ENCODE measurements around the gene DEAF1. TPM values are rescaled to one million over a fixed set of nuclear protein-coding genes. Genes with fewer than 3 reads are reported as not detected.
A peak's percentile ranks its signal among the peaks of the same experiment; 100 is the strongest.
"Not testable (repeated sequence)": the region's sequence is repeated elsewhere in the genome, so short reads cannot be mapped to it uniquely, and the experiment has no call there.

DEAF1 gene, protein sequence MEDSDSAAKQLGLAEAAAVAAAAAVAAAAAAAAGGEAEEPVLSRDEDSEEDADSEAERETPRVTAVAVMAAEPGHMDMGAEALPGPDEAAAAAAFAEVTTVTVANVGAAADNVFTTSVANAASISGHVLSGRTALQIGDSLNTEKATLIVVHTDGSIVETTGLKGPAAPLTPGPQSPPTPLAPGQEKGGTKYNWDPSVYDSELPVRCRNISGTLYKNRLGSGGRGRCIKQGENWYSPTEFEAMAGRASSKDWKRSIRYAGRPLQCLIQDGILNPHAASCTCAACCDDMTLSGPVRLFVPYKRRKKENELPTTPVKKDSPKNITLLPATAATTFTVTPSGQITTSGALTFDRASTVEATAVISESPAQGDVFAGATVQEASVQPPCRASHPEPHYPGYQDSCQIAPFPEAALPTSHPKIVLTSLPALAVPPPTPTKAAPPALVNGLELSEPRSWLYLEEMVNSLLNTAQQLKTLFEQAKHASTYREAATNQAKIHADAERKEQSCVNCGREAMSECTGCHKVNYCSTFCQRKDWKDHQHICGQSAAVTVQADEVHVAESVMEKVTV
- 10 to 100 TPM; 40.5 to 66.1 TPM for total RNA-seq

DNA sequence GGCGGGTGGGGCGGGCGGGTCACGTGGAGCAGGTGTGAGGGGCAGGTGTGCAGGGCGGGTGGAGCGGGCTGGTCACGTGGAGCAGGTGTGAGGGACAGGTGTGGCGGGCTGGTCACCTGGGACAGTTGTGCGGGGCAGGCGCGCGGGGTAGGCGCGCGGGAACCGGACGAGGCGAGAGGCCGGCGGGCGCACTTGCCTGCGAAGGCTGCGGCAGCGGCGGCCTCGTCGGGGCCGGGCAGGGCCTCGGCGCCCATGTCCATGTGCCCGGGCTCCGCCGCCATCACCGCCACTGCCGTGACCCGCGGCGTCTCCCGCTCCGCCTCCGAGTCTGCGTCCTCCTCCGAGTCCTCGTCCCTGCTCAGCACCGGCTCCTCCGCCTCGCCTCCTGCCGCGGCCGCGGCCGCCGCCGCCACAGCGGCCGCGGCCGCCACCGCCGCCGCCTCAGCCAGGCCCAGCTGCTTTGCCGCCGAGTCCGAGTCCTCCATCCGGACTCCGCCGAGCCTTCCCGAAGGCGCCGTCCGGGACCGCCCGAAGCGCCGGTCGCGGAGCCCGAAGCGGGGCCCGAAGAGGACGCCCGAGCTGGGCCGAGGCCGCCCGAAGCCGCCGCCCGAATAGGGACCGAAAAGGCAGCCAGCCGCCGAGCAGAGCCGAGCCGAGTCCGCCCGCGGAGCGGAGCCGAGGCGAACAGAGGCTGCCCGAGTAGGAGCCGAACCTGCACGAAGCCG, at the start of gene DEAF1:
Gene DEAF1, minus strand, starts transcription at position 660 of the 725 bp plus-strand sequence. Its CDS starts 175 bp downstream, at position 485.
- H3K4me3 Mint-ChIP-seq = peak within 1 kb of the TSS; percentile 84 to 98
- H3K36me3 Mint-ChIP-seq (ENCODE audit: insufficient read depth in 2 of 2) = peaks cover 0 to 8% of the 10 kb centered on the region in 2 donors
- ATAC-seq (replicated peaks in 1 of 2) (peak; percentile 77 to 82), DNase-seq (peak; percentile 99 to 100)
- peaks cover 64% of the 10 kb centered on the region for H3K4me1 Mint-ChIP-seq (ENCODE audit: low read depth)
- no peaks in the 10 kb centered on the region for H3K9me3 Mint-ChIP-seq
- no peaks in the 10 kb centered on the region for H3K27me3 Mint-ChIP-seq (ENCODE audit: low read depth)
- peak within 1 kb of the TSS; percentile 97 for H3K27ac Mint-ChIP-seq

DNA sequence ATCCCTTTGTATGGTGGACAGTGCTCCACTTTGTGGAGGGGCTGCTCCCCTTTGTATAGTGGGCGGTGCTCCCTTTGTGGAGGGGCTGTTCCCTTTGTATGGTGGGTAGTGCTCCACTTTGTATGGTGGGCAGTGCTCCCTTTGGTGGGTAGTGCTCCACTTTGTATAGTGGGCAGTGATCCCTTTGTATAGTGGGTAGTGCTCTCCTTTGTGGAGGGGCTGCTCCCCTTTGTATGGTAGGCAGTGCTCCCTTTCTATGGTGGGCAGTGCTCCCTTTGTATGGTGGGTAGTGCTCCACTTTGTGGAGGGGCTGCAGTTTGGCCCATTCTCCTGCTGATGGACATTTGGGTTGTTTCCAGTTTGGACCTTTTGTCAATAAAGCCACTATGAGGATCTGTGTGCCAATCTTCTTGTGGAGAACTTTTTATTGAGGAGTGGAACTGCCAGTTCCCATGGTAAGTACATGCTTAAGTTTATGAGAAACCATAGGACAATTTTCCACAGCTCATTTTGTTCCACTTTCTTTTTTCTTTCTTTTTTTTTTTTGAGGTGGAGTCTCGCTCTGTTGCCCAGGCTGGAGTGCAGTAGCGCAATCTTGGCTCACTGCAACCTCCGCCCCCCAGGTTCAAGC, 47.7 kb upstream of the DEAF1 start:
- no peak for DNase-seq
- Mint-ChIP-seq H3K9me3 (no peaks in the 10 kb centered on the region), H3K4me3 (no peak overlapping the region), H3K4me1 (ENCODE audit: low read depth) (peaks cover 8% of the 10 kb centered on the region), H3K36me3 (ENCODE audit: insufficient read depth in 2 of 2) (no peaks in the 10 kb centered on the region), H3K27me3 (ENCODE audit: low read depth) (no peaks in the 10 kb centered on the region), H3K27ac (no peak overlapping the region)
- no peak for ATAC-seq (replicated peaks in 1 of 2)

DNA sequence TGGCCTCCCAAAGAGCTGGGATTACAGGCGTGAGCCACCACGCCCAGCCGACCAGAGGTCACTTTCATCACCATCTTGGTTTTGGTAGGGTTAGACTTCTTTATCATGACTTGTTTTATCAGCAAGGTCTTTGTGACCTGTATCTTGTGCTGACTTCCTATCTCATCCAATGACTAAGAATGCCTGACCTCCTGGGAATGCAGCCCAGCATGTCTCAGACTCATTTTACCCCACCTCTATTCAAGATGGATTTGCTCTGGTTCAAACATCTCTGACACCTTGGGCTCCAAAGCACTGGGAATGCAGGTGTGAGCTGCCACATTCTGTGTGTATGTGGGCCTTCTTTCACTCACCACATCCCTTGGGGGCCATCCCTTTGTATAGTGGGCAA, 47.1 kb upstream of the DEAF1 start:
- no peak overlapping the region for H3K4me3 Mint-ChIP-seq
- no peaks in the 10 kb centered on the region for H3K9me3 Mint-ChIP-seq
- no peaks in the 10 kb centered on the region for H3K36me3 Mint-ChIP-seq (ENCODE audit: insufficient read depth in 2 of 2)
- no peaks in the 10 kb centered on the region for H3K27me3 Mint-ChIP-seq (ENCODE audit: low read depth)
- DNase-seq (no peak), ATAC-seq (replicated peaks in 1 of 2) (no peak)
- H3K27ac Mint-ChIP-seq = no peak overlapping the region
- peaks cover 14% of the 10 kb centered on the region for H3K4me1 Mint-ChIP-seq (ENCODE audit: low read depth)

DNA sequence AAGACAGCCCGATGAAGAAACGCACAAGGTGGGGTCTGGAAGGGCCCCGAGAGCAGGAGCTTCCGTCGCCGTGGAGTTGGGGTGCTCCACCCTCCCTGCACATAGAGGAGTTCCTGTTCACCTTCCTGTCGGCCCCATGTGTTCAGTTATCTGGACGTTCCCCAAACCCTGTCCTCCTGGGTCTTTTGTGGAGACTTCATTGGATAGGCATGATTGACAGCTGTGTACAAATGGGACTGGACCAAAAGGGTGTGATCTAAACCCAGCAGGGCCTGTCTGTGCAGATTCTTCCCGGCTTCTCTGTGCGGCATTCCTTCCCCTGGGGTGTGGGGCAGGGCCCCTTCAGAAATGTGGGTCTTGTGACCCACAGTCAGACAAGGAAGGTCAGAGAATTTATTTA, 42.9 kb upstream of the DEAF1 start:
- not testable (repeated sequence) for DNase-seq; H3K27me3 Mint-ChIP-seq (ENCODE audit: low read depth); H3K9me3 Mint-ChIP-seq; H3K36me3 Mint-ChIP-seq (ENCODE audit: insufficient read depth in 2 of 2)
- H3K4me1 Mint-ChIP-seq (ENCODE audit: low read depth) = peaks cover 17% of the 10 kb centered on the region
- ATAC-seq (replicated peaks in 1 of 2) = peak in 1 of 2 donors; percentile 43
- H3K27ac Mint-ChIP-seq = peak overlapping the region; percentile 27
- peak overlapping the region; percentile 72 to 75 for H3K4me3 Mint-ChIP-seq

DNA sequence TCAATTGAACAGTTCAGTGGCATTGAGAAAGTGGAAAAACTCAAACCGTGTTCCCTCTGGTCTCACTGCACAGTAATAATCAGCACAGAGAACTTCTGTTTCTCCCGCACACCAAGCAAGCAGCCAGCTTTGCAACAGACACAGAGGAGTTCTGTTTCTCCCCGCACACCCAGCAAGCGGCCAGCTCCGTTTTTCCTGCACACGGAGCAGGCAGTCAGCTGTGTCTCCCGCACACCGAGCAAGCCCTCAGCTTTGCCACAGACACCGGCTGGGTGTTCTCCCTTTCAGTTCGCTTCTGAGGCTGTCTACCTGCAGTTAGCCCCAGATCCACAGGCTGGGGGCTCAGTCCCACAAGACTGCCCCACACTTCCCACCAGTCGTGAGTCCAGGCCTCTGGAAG, 42.3 kb upstream of the DEAF1 start:
- no peaks in the 10 kb centered on the region for H3K9me3 Mint-ChIP-seq
- peaks cover 0 to 2% of the 10 kb centered on the region in 2 donors for H3K36me3 Mint-ChIP-seq (ENCODE audit: insufficient read depth in 2 of 2)
- H3K4me3 Mint-ChIP-seq = peak overlapping the region; percentile 72 to 75
- H3K4me1 Mint-ChIP-seq (ENCODE audit: low read depth) = peaks cover 17% of the 10 kb centered on the region
- H3K27me3 Mint-ChIP-seq (ENCODE audit: low read depth) = no peaks in the 10 kb centered on the region
- H3K27ac Mint-ChIP-seq = peak overlapping the region; percentile 27
- no peak for DNase-seq
- peak; percentile 18 to 42 for ATAC-seq (replicated peaks in 1 of 2)

DNA sequence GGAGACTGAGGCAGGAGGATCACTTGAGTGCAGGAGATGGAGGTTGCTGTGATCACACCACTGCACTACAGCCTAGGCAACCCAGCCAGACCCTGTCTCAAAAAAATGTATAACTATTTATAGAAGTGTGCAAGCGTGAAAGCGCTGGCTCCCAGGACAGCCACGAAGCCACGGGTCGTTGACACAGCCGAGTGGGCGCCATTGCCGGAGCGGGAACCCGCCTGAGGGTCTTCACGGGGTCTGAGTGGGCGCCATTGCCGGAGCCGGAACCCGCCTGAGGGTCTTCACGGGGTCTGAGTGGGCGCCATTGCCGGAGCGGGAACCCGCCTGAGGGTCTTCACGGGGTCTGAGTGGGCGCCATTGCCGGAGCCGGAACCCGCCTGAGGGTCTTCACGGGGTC, 39.5 kb upstream of the DEAF1 start:
- peaks cover 17% of the 10 kb centered on the region for H3K4me1 Mint-ChIP-seq (ENCODE audit: low read depth)
- H3K27me3 Mint-ChIP-seq (ENCODE audit: low read depth); H3K27ac Mint-ChIP-seq; ATAC-seq (replicated peaks in 1 of 2); H3K9me3 Mint-ChIP-seq; H3K36me3 Mint-ChIP-seq (ENCODE audit: insufficient read depth in 2 of 2); H3K4me3 Mint-ChIP-seq; DNase-seq: not testable (repeated sequence)

DNA sequence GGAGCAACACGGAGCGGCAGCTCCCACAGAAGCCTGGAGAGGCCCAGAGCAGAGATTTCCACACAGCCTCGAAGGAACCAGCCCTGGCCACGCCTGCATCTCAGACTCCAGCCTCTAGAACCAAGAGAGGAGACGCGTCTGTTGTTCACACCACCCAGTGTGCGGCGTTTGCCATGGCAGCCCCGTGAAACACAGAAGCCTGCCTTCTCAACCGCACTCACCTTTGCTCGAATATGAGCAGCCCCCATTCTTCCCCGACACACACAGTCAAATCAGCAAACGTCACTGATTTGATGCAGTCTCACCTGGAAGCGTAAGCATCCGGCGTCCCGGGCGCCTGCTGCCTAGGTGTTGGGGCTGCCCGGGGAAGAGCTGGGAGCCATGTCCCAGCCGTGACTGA, 38.0 kb upstream of the DEAF1 start:
- no peaks in the 10 kb centered on the region for H3K27me3 Mint-ChIP-seq (ENCODE audit: low read depth)
- DNase-seq = no peak
- H3K27ac Mint-ChIP-seq = no peak overlapping the region
- H3K36me3 Mint-ChIP-seq (ENCODE audit: insufficient read depth in 2 of 2) = peaks cover 0 to 2% of the 10 kb centered on the region in 2 donors
- peaks cover 17% of the 10 kb centered on the region for H3K4me1 Mint-ChIP-seq (ENCODE audit: low read depth)
- ATAC-seq (replicated peaks in 1 of 2) = no peak
- no peak overlapping the region for H3K4me3 Mint-ChIP-seq
- H3K9me3 Mint-ChIP-seq = no peaks in the 10 kb centered on the region

DNA sequence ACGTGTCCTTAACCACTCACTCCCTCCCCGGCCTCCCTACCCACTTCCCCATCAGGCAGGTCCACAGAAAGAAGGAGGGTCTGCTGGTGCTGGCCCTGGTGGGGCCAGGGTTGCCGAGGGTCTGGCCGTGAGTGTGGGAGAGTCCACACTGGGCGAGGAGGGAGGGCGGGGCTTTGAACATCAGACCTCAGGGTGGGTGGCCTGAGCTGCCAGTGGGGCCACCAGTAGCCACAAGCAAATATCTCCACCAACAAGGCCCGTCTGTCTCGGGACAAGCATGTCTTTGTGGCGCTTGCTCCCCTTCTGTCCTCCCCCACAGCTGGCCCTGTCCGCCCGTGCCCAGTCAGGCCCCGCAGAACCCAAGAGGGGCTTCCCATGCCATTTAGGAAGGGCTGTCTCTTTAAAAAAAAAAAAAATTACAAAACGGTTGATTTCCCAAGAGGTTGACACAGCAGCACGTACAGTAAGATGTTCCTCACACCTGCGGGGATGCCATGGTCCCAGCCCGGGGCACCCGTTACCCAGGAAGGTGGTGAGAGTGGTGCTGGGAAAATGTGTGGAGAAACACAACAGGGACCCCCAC, 34.6 kb upstream of the DEAF1 start:
- DNase-seq (no peak), ATAC-seq (replicated peaks in 1 of 2) (no peak)
- no peaks in the 10 kb centered on the region for H3K36me3 Mint-ChIP-seq (ENCODE audit: insufficient read depth in 2 of 2)
- H3K4me1 Mint-ChIP-seq (ENCODE audit: low read depth) = peaks cover 9% of the 10 kb centered on the region
- no peak overlapping the region for H3K27ac Mint-ChIP-seq
- no peaks in the 10 kb centered on the region for H3K9me3 Mint-ChIP-seq
- no peaks in the 10 kb centered on the region for H3K27me3 Mint-ChIP-seq (ENCODE audit: low read depth)
- no peak overlapping the region for H3K4me3 Mint-ChIP-seq

DNA sequence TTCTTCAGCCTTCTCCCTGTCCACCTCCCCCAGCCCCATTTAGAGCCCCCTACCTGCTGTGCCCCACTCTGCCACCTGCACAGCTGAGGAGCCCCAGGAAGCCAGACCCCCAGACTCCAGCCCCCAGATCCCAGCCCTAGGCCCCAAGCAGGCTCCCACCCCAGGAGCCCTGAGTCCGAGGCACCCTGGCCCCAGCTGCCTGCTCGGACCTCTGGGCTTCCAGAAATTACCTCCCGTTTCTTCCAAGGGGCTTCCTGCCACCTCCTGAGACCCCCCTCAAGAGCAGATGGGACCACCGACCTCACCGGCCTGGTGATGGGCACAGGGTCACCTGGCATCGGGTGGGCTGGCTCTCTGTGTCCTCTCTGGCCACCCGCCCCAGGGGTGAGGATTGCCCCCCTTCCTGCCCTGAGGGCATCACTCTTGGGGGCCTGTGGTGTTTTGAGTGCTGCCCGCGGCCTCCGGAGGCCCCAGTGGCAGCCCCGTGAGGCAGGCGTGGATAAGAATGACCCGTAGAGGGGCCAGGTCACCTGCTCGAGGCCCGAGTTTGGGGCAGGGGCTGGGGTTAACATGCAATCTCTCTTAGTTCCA, 34.0 kb upstream of the DEAF1 start:
- no peak for DNase-seq
- Mint-ChIP-seq H3K9me3 (no peaks in the 10 kb centered on the region), H3K36me3 (ENCODE audit: insufficient read depth in 2 of 2) (no peaks in the 10 kb centered on the region), H3K4me3 (no peak overlapping the region), H3K27ac (no peak overlapping the region), H3K27me3 (ENCODE audit: low read depth) (no peaks in the 10 kb centered on the region), H3K4me1 (ENCODE audit: low read depth) (peaks cover 9% of the 10 kb centered on the region)
- no peak for ATAC-seq (replicated peaks in 1 of 2)

DNA sequence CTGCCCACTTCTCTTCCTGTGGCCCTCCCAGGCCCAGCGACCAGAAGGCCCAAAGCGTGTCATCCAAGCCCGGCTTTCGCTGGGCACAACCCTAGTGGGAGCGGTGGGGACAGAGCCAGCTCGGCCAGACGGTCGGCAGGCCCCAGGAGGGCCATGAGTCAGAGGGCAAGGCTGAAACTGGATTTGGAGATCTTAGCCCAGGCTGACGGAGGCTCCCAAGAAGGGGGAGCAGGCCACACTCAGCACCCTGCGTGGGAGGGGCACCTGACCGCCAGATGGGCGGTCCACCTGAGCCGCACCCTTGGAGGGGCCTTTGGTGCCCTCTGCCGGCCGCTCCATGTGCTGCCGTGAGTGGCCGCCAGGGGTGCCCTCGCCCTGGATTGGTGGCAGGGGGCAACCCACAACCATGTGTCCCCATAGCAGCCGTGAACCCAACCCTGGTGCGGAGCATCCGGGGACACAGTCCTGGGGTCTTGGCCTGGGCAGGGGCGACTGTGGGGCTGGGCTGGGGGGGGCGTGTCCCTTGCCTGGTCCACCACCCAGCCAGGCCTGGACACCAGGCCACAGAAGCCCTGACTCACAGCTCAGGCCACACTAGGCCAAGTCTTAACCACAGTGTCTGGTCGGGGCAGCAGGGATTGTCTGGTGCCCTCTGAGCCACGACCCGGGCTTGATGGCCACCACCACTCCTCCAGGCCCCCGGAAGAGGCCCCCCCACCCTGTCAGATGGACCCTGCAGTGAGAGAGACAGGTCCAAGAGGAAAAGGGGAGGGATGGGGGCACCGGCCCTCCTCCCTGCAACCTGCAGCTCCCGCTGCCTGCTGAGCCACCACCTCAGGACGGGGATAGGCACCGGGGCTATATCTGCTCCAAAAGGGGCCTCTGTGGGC, 33.1 kb upstream of the DEAF1 start:
- no peak overlapping the region for H3K4me3 Mint-ChIP-seq
- H3K4me1 Mint-ChIP-seq (ENCODE audit: low read depth) = peaks cover 13% of the 10 kb centered on the region
- DNase-seq (peak; percentile 85 to 88), ATAC-seq (replicated peaks in 1 of 2) (peak; percentile 74 to 77)
- H3K27ac Mint-ChIP-seq = no peak overlapping the region
- no peaks in the 10 kb centered on the region for H3K9me3 Mint-ChIP-seq
- peaks cover 3% of the 10 kb centered on the region for H3K27me3 Mint-ChIP-seq (ENCODE audit: low read depth)
- H3K36me3 Mint-ChIP-seq (ENCODE audit: insufficient read depth in 2 of 2) = peaks cover 0 to 1% of the 10 kb centered on the region in 2 donors

DNA sequence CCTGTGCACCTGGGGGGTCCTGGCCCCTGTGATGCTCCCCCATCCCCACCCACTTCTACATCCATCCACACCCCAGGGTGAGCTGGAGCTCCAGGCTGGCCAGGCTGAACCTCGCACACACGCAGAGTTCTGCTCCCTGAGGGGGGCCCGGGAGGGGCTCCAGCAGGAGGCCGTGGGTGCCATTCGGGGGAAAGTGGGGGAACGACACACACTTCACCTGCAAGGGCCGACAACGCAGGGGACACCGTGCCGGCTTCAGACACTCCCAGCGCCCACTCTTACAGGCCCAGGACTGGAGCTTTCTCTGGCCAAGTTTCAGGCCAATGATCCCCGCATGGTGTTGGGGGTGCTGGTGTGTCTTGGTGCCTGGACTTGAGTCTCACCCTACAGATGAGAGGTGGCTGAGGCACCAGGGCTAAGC, 32.3 kb upstream of the DEAF1 start:
- peaks cover 16% of the 10 kb centered on the region for H3K4me1 Mint-ChIP-seq (ENCODE audit: low read depth)
- no peaks in the 10 kb centered on the region for H3K9me3 Mint-ChIP-seq
- H3K27ac Mint-ChIP-seq = no peak overlapping the region
- H3K36me3 Mint-ChIP-seq (ENCODE audit: insufficient read depth in 2 of 2) = peaks cover 0 to 2% of the 10 kb centered on the region in 2 donors
- ATAC-seq (replicated peaks in 1 of 2) (no peak), DNase-seq (no peak)
- peaks cover 6% of the 10 kb centered on the region for H3K27me3 Mint-ChIP-seq (ENCODE audit: low read depth)
- H3K4me3 Mint-ChIP-seq = peak overlapping the region in 1 of 2 donors; percentile 12

Data from activated T-cell treated with anti-CD3 and anti-CD28 coated beads, Interleukin-2, amount 50 U/mL, for 72 hours (primary cell).